Neural progenitor cell (in vitro differentiated cells): Measurements from ENCODE around the gene CDH2. TPM values are rescaled to one million over a fixed set of nuclear protein-coding genes. Genes with fewer than 3 reads are reported as not detected.

Experiments
- DNase-seq: peaks from one replicate; pipeline ENCODE4 v3.0.0-alpha.2; 2016; ENCODE audit warnings: low spot score
- H2AFZ ChIP-seq: fragments of 200-600 bp; sonication (generic); replicated peaks from 2 replicates; pipeline ENCODE4 v1.6.1; 2016; ENCODE audit warnings: antibody characterized with exemption
- H3F3A ChIP-seq: fragments of 200-600 bp; sonication (generic); 2 replicates; pipeline ENCODE4 v1.6.1; 2016; ENCODE audit warnings: antibody characterized with exemption, low read depth
- H3K27ac ChIP-seq: fragments of 200-600 bp; sonication (generic); 2 replicates; pipeline ENCODE4 v1.5.1; 2016; ENCODE audit warnings: mild to moderate bottlenecking
- H3K27me3 ChIP-seq: fragments of 200-600 bp; sonication (generic); 2 replicates; pipeline ENCODE4 v1.6.1; 2016; ENCODE audit warnings: mild to moderate bottlenecking, moderate library complexity
- H3K36me3 ChIP-seq: fragments of 200-600 bp; sonication (generic); 2 replicates; pipeline ENCODE4 v1.5.1; 2016
- H3K4me1 ChIP-seq: fragments of 200-600 bp; sonication (generic); 2 replicates; pipeline ENCODE4 v1.6.1; 2016; ENCODE audit warnings: mixed run types
- H3K4me2 ChIP-seq: fragments of 200-600 bp; sonication (generic); 2 replicates; pipeline ENCODE4 v1.6.1; 2016
- H3K4me3 ChIP-seq: fragments of 200-600 bp; sonication (generic); 2 replicates; pipeline ENCODE4 v1.5.1; 2016
- H3K79me2 ChIP-seq: fragments of 200-600 bp; sonication (generic); 2 replicates; pipeline ENCODE4 v1.6.1; 2016; ENCODE audit warnings: low read depth
- H3K9ac ChIP-seq: fragments of 200-600 bp; sonication (generic); 2 replicates; pipeline ENCODE4 v1.6.1; 2016
- H3K9me3 ChIP-seq: fragments of 200-600 bp; sonication (generic); 2 replicates; pipeline ENCODE4 v1.5.1; 2016; ENCODE audit warnings: low read depth
- H4K20me1 ChIP-seq: fragments of 200-600 bp; sonication (generic); 2 replicates; pipeline ENCODE4 v1.6.1; 2016; ENCODE audit warnings: low read depth
- H3K27ac Mint-ChIP-seq: 3 replicates; pipeline ENCODE4 v1.8.0; 2021; ENCODE audit warnings: mixed read lengths
- H3K27me3 Mint-ChIP-seq: 2 replicates; pipeline ENCODE4 v1.8.0; 2022; ENCODE audit warnings: low read depth, mild to moderate bottlenecking, inconsistent platforms, moderate library complexity, mixed read lengths; ENCODE audit not compliant: insufficient read depth
- H3K36me3 Mint-ChIP-seq: 3 replicates; pipeline ENCODE4 v1.8.0; 2021; ENCODE audit warnings: mixed read lengths
- H3K4me1 Mint-ChIP-seq: 3 replicates; pipeline ENCODE4 v1.8.0; 2021; ENCODE audit warnings: mixed read lengths
- H3K4me3 Mint-ChIP-seq: 3 replicates; pipeline ENCODE4 v1.8.0; 2021; ENCODE audit warnings: mild to moderate bottlenecking, moderate library complexity, mixed read lengths
- H3K9me3 Mint-ChIP-seq: 3 replicates; pipeline ENCODE4 v1.8.0; 2020; ENCODE audit warnings: mixed read lengths
- CTCF ChIP-seq: fragments of 200-600 bp; sonication (generic); IDR thresholded peaks from 2 replicates; pipeline ENCODE4 v1.5.1; 2017; ENCODE audit warnings: antibody characterized with exemption, mild to moderate bottlenecking
- EZH2 ChIP-seq: fragments of 200-600 bp; sonication (generic); IDR thresholded peaks from 2 replicates; pipeline ENCODE4 v1.6.1; 2017; ENCODE audit warnings: antibody characterized with exemption, mild to moderate bottlenecking, moderate library complexity
- EZH2phosphoT487 ChIP-seq: fragments of 200-600 bp; sonication (generic); IDR thresholded peaks from 2 replicates; pipeline ENCODE4 v1.6.1; 2017; ENCODE audit warnings: antibody characterized with exemption
- total RNA-seq: library from RNA; depleted of rRNA; stranded (reverse); fragments of >200 nt; gene quantifications from 2 replicates; pipeline ENCODE4 v1.2.3, GENCODE V29; 2015; ENCODE audit warnings: low replicate concordance

CDH2 gene
- total RNA-seq, 1 donor from 2014 or later, result 459 TPM

- Mint-ChIP-seq H3K4me3 (no peak overlapping the region), H3K36me3 (peaks cover 20% of the 10 kb centered on the region), H3K4me1 (peaks cover 89% of the 10 kb centered on the region), H3K27ac (peak overlapping the region; percentile 81), H3K27me3 (peaks cover 2% of the 10 kb centered on the region), H3K9me3 (peaks cover 6% of the 10 kb centered on the region)
- DNase-seq, result no peak
- no peak overlapping the region for H2AFZ ChIP-seq
- no peak for TF ChIP-seq EZH2
- TF ChIP-seq CTCF, result no peak
- no peak for TF ChIP-seq EZH2phosphoT487
- peaks cover 9% of the 10 kb centered on the region for H3K36me3 ChIP-seq
- H3K4me2 ChIP-seq, result peak overlapping the region; percentile 17
- H3K4me3 ChIP-seq, result no peak overlapping the region
- no peaks in the 10 kb centered on the region for H3K9me3 ChIP-seq
- peak overlapping the region; percentile 14 for H3K27ac ChIP-seq
- no peaks in the 10 kb centered on the region for H3K27me3 ChIP-seq
- peaks cover 63% of the 10 kb centered on the region for H3K4me1 ChIP-seq
- peaks cover 64% of the 10 kb centered on the region for H4K20me1 ChIP-seq
- H3F3A ChIP-seq, result peaks cover 52% of the 10 kb centered on the region
- no peak overlapping the region for H3K9ac ChIP-seq
- peaks cover 95% of the 10 kb centered on the region for H3K79me2 ChIP-seq
Observed at GRCh38 chr18:28045176-28045810, 131.6 kb downstream of the CDH2 start.

GRCh38 chr18:28044036-28044435, 132.9 kb downstream of the CDH2 start:
- Mint-ChIP-seq H3K27me3 (peaks cover 2% of the 10 kb centered on the region), H3K4me1 (peaks cover 93% of the 10 kb centered on the region), H3K27ac (peak overlapping the region; percentile 93), H3K9me3 (no peaks in the 10 kb centered on the region), H3K36me3 (peaks cover 11% of the 10 kb centered on the region), H3K4me3 (no peak overlapping the region)
- Histone ChIP-seq H3K4me2 (peak overlapping the region; percentile 7), H3K4me3 (no peak overlapping the region), H3K9ac (no peak overlapping the region), H3K27ac (no peak overlapping the region), H4K20me1 (peaks cover 67% of the 10 kb centered on the region), H3F3A (peaks cover 55% of the 10 kb centered on the region), H3K27me3 (no peaks in the 10 kb centered on the region), H3K4me1 (peaks cover 73% of the 10 kb centered on the region), H3K9me3 (no peaks in the 10 kb centered on the region), H2AFZ (no peak overlapping the region), H3K36me3 (peaks cover 9% of the 10 kb centered on the region), H3K79me2 (peaks cover 95% of the 10 kb centered on the region)
- TF ChIP-seq EZH2phosphoT487 (no peak), EZH2 (no peak), CTCF (no peak)
- no peak for DNase-seq

- peaks cover 95% of the 10 kb centered on the region for H3K79me2 ChIP-seq
- H3K4me1 Mint-ChIP-seq, result peaks cover 93% of the 10 kb centered on the region
- H3K27me3 Mint-ChIP-seq, result peaks cover 2% of the 10 kb centered on the region
Observed at GRCh38 chr18:28043631-28044030, 133.3 kb downstream of the CDH2 start.

More at GRCh38 chr18:28043631-28044030, 133.3 kb downstream of the CDH2 start:
- Histone ChIP-seq H3K4me1 (peaks cover 74% of the 10 kb centered on the region), H3K27ac (no peak overlapping the region), H4K20me1 (peaks cover 67% of the 10 kb centered on the region), H3K27me3 (no peaks in the 10 kb centered on the region), H3K36me3 (peaks cover 9% of the 10 kb centered on the region), H3K4me2 (no peak overlapping the region), H3K4me3 (no peak overlapping the region), H3F3A (peaks cover 55% of the 10 kb centered on the region), H3K9me3 (no peaks in the 10 kb centered on the region), H2AFZ (no peak overlapping the region), H3K9ac (no peak overlapping the region)
- DNase-seq, result no peak
- peak overlapping the region; percentile 93 for H3K27ac Mint-ChIP-seq
- no peak overlapping the region for H3K4me3 Mint-ChIP-seq
- no peak for TF ChIP-seq CTCF
- TF ChIP-seq EZH2, result no peak
- TF ChIP-seq EZH2phosphoT487, result no peak
- H3K9me3 Mint-ChIP-seq, result no peaks in the 10 kb centered on the region
- peaks cover 9% of the 10 kb centered on the region for H3K36me3 Mint-ChIP-seq
